Choroid plexus epithelial cell (primary cell): ENCODE measurements around the gene FOXN3.

Experiments used
- DNase-seq: peaks from one replicate; pipeline ENCODE4 v3.0.0-alpha.2; 2010; ENCODE audit warnings: low read depth
- H3K4me3 ChIP-seq: 2 replicates; pipeline ENCODE4 v1.5.1; 2011; ENCODE audit warnings: low read depth, mild to moderate bottlenecking, control low read depth, low read length, moderate library complexity
- CTCF ChIP-seq: conservative IDR thresholded peaks from 2 replicates; pipeline ENCODE4 v1.5.1; 2011; ENCODE audit warnings: low read depth, mild to moderate bottlenecking, control low read depth, inconsistent platforms, low read length, moderate library complexity

FOXN3 gene

GRCh38 chr14:89378119-89378518 is 38.9 kb downstream of the FOXN3 start:
- DNase-seq: peak; percentile 83
- TF ChIP-seq CTCF: no peak
- no peak overlapping the region for H3K4me3 ChIP-seq

- no peak for TF ChIP-seq CTCF
- no peak overlapping the region for H3K4me3 ChIP-seq
- DNase-seq: no peak
These were observed 39.5 kb downstream of the FOXN3 start for GRCh38 chr14:89377544-89377943.

GRCh38 chr14:89374908-89375307 is 42.1 kb downstream of the FOXN3 start:
- no peak for DNase-seq
- H3K4me3 ChIP-seq: no peak overlapping the region
- no peak for TF ChIP-seq CTCF

- H3K4me3 ChIP-seq: no peak overlapping the region
- no peak for DNase-seq
- TF ChIP-seq CTCF: no peak
These were observed 43.8 kb downstream of the FOXN3 start for GRCh38 chr14:89373185-89373584.

- TF ChIP-seq CTCF: no peak
- DNase-seq: no peak
- no peak overlapping the region for H3K4me3 ChIP-seq
These were observed 44.5 kb downstream of the FOXN3 start for GRCh38 chr14:89372512-89372883.

GRCh38 chr14:89371585-89372511 is 45.2 kb downstream of the FOXN3 start:
- no peak overlapping the region for H3K4me3 ChIP-seq
- no peak for TF ChIP-seq CTCF
- DNase-seq: peak; percentile 19

GRCh38 chr14:89370781-89371180 is 46.3 kb downstream of the FOXN3 start:
- DNase-seq: no peak
- no peak for TF ChIP-seq CTCF
- no peak overlapping the region for H3K4me3 ChIP-seq
